Liver (tissue), 9 donors: ENCODE results near the gene PKMYT1. TPM values are rescaled to one million over a fixed set of nuclear protein-coding genes. Genes with fewer than 3 reads are reported as not detected.

Experiments
- DNase-seq: peaks from one replicate; pipeline ENCODE4 v3.0.0-alpha.2; 2017; ENCODE audit warnings: low spot score
- H3K27ac ChIP-seq, 2 donors: one replicate each; pipeline ENCODE4 v1.7.0; 2013; ENCODE audit warnings: inconsistent platforms in 2 of 2, low read length in 2 of 2, control low read depth in 1 of 2, low read depth in 1 of 2, mild to moderate bottlenecking in 1 of 2
- H3K27me3 ChIP-seq, 4 donors: one replicate each; pipeline versions ENCODE4 v1.6.1 to v1.7.0; 2013; ENCODE audit warnings: low read length in 3 of 4, inconsistent platforms in 1 of 4, mild to moderate bottlenecking in 1 of 4, moderate library complexity in 1 of 4; ENCODE audit not compliant: control insufficient read depth in 4 of 4, insufficient read depth in 4 of 4
- H3K36me3 ChIP-seq, 4 donors: one replicate each; pipeline versions ENCODE4 v1.6.1 to v1.7.0; 2013; ENCODE audit warnings: low read length in 3 of 4, mild to moderate bottlenecking in 3 of 4, low read depth in 1 of 4, moderate library complexity in 1 of 4; ENCODE audit not compliant: control insufficient read depth in 4 of 4, insufficient read depth in 3 of 4
- H3K4me1 ChIP-seq, 4 donors: one replicate each; pipeline versions ENCODE4 v1.6.1 to v1.7.0; 2013; ENCODE audit warnings: low read length in 3 of 4, mild to moderate bottlenecking in 3 of 4, moderate library complexity in 1 of 4; ENCODE audit not compliant: control insufficient read depth in 4 of 4, insufficient read depth in 4 of 4
- H3K4me3 ChIP-seq, 3 donors: one replicate each; pipeline versions ENCODE4 v1.6.1 to v1.7.0; 2013; ENCODE audit warnings: low read length in 3 of 3, control low read depth in 1 of 3, low read depth in 1 of 3, mild to moderate bottlenecking in 1 of 3
- H3K9ac ChIP-seq, 2 donors: one replicate each; pipeline ENCODE4 v1.7.0; 2013; ENCODE audit warnings: low read length in 2 of 2, mild to moderate bottlenecking in 2 of 2, moderate library complexity in 2 of 2, control low read depth in 1 of 2, low read depth in 1 of 2
- H3K9me3 ChIP-seq, 4 donors: one replicate each; pipeline versions ENCODE4 v1.6.1 to v1.7.0; 2013; ENCODE audit warnings: low read length in 3 of 4; ENCODE audit not compliant: control insufficient read depth in 4 of 4
- ATF3 ChIP-seq: IDR thresholded peaks from 2 replicates; pipeline ENCODE4 v1.6.1; 2016; ENCODE audit warnings: antibody characterized with exemption
- CTCF ChIP-seq: fragments of 150-350 bp; IDR thresholded peaks from 2 replicates; pipeline ENCODE4 v1.5.1; 2017; ENCODE audit warnings: improper control_type of control experiment, low read depth, low read length; ENCODE audit not compliant: missing input control
- EGR1 ChIP-seq, 2 donors: IDR thresholded peaks; 2 replicates each; pipeline ENCODE4 v1.6.1; 2016 to 2018; ENCODE audit warnings: antibody characterized with exemption in 2 of 2, low read depth in 2 of 2
- FOXA1 ChIP-seq: IDR thresholded peaks from 2 replicates; pipeline ENCODE4 v1.6.1; 2016; ENCODE audit warnings: antibody characterized with exemption
- FOXA2 ChIP-seq: IDR thresholded peaks from 2 replicates; pipeline ENCODE4 v1.6.1; 2016; ENCODE audit warnings: antibody characterized with exemption
- GABPA ChIP-seq, 2 donors: IDR thresholded peaks in 1 of 2; conservative IDR thresholded peaks in 1 of 2; 2 replicates each; pipeline ENCODE4 v1.6.1; 2016; ENCODE audit warnings: antibody characterized with exemption in 2 of 2, mild to moderate bottlenecking in 1 of 2, moderate library complexity in 1 of 2
- HNF4G ChIP-seq: IDR thresholded peaks from 2 replicates; pipeline ENCODE4 v1.6.1; 2016; ENCODE audit warnings: antibody characterized with exemption
- JUND ChIP-seq, 2 donors: IDR thresholded peaks; 2 replicates each; pipeline ENCODE4 v1.6.1; 2016; ENCODE audit warnings: antibody characterized with exemption in 2 of 2
- MAX ChIP-seq: IDR thresholded peaks from 2 replicates; pipeline ENCODE4 v1.6.1; 2016; ENCODE audit warnings: antibody characterized with exemption
- NR2F2 ChIP-seq: IDR thresholded peaks from 2 replicates; pipeline ENCODE4 v1.6.1; 2016; ENCODE audit warnings: antibody characterized with exemption
- RAD21 ChIP-seq, 2 donors: IDR thresholded peaks; 2 replicates each; pipeline ENCODE4 v1.6.1; 2016; ENCODE audit warnings: antibody characterized with exemption in 2 of 2, mild to moderate bottlenecking in 2 of 2
- REST ChIP-seq: IDR thresholded peaks from 2 replicates; pipeline ENCODE4 v1.6.1; 2016; ENCODE audit warnings: antibody characterized with exemption, mild to moderate bottlenecking
- RXRA ChIP-seq, 2 donors: IDR thresholded peaks; 2 replicates each; pipeline ENCODE4 v1.6.1; 2017 to 2018; ENCODE audit warnings: antibody characterized with exemption in 2 of 2, mild to moderate bottlenecking in 1 of 2
- SP1 ChIP-seq: IDR thresholded peaks from 2 replicates; pipeline ENCODE4 v1.6.1; 2018; ENCODE audit warnings: antibody characterized with exemption, mild to moderate bottlenecking
- TAF1 ChIP-seq: conservative IDR thresholded peaks from 2 replicates; pipeline ENCODE4 v1.6.1; 2016; ENCODE audit warnings: antibody characterized with exemption, mild to moderate bottlenecking
- YY1 ChIP-seq: IDR thresholded peaks from 2 replicates; pipeline ENCODE4 v1.6.1; 2016; ENCODE audit warnings: antibody characterized with exemption, mild to moderate bottlenecking
- ZBTB33 ChIP-seq: IDR thresholded peaks from 2 replicates; pipeline ENCODE4 v1.6.1; 2016; ENCODE audit warnings: antibody characterized with exemption
- WGBS: extraction: QIAGEN DNeasy Blood & Tissue Kit; methylation state at CpG from one replicate; pipeline ENCODE4 v1.1.7; 2013; 5-methylcytosine and 5-hydroxymethylcytosine counted together
- polyA plus RNA-seq, 2 donors: library from polyadenylated mRNA; stranded (reverse) in 1 of 2; unstranded in 1 of 2; fragments of 200-250 nt in 1 of 2; fragments of >200 nt in 1 of 2; fragmentation: Nextera tagmentation in 1 of 2; extraction: Ambion mirVana in 1 of 2; gene quantifications; one replicate each; pipeline versions ENCODE4 v1.2.1 to v1.2.3, GENCODE V29; 2013 to 2015
- total RNA-seq, 2 donors: library from RNA; depleted of rRNA; stranded (reverse); fragments of >200 nt; gene quantifications; one replicate each; pipeline ENCODE4 v1.2.3, GENCODE V29; 2014
- donor health status: healthy.
- donor health status: healthy.
- donor health status: healthy.
- donor health status: healthy.
- donor health status: healthy.

Gene PKMYT1
- total and polyA plus RNA-seq, 4 donors, result 0.50 to 15.8 (median 2.6) TPM

- H3K9ac ChIP-seq, result no peak overlapping the region
- WGBS, result 2% methylated on average over 40 of the region's 40 CpGs
- DNase-seq, result no peak
- peaks cover 0 to 14% (median 4%) of the 10 kb centered on the region in 4 donors for H3K27me3 ChIP-seq
- peak overlapping the region in 1 of 3 donors; percentile 13 for H3K4me3 ChIP-seq
- H3K9me3 ChIP-seq, result no peaks in the 10 kb centered on the region
- H3K27ac ChIP-seq, result no peak overlapping the region
- H3K4me1 ChIP-seq, result peaks cover 3 to 22% (median 17%) of the 10 kb centered on the region in 4 donors
- TF ChIP-seq TAF1 (no peak), JUND (IDR thresholded peaks at IDR 0.05) (no peak), HNF4G (no peak), REST (no peak), ATF3 (no peak), SP1 (no peak), GABPA (IDR thresholded peaks at IDR 0.05 in 1 of 2, conservative IDR thresholded peaks at IDR 0.05 in 1 of 2) (no peak), YY1 (no peak), RXRA (IDR thresholded peaks at IDR 0.05) (no peak), ZBTB33 (no peak), FOXA1 (no peak), FOXA2 (no peak), EGR1 (IDR thresholded peaks at IDR 0.05; ENCODE audit: low read depth in 2 of 2) (no peak), CTCF (no peak), NR2F2 (no peak), MAX (no peak), RAD21 (IDR thresholded peaks at IDR 0.05) (no peak)
- no peaks in the 10 kb centered on the region for H3K36me3 ChIP-seq
Measured at GRCh38 chr16:2963074-2963722, 17.0 kb downstream of the PKMYT1 start.
